ENCODE measurements around the gene KLRK1.
"Not testable (repeated sequence)": the region's sequence is repeated elsewhere in the genome, so short reads cannot be mapped to it uniquely, and the experiment has no call there.

The KLRK1 gene

GRCh38 chr12:10339053-10339840, 50.6 kb downstream of the KLRK1 start:
- Histone ChIP-seq H3K9me3 (ENCODE audit: control insufficient read depth, insufficient read depth, low read depth, low read length) (no peaks in the 10 kb centered on the region), H3K4me1 (ENCODE audit: control insufficient read depth, insufficient read depth, low read length) (no peaks in the 10 kb centered on the region), H3K4me3 (ENCODE audit: low read depth, low read length) (no peak overlapping the region), H3K27ac (ENCODE audit: extremely low read depth, low read depth, low read length) (no peak overlapping the region), H3K36me3 (ENCODE audit: control insufficient read depth in 2 of 2, insufficient read depth in 1 of 2, low read length in 2 of 2) (no peaks in the 10 kb centered on the region)
- ChIA-PET POLR2A (interaction anchor here (0.7 kb wide), 1 partner anchor 173 kb away, joined by 4 read pairs; no protein-coding TSS in a partner anchor), CTCF (interaction anchor here (0.6 to 2.1 kb wide), 2 partner anchors 8 to 222 kb away, joined by 3 to 10 read pairs; no protein-coding TSS in a partner anchor)
- no peak for TF ChIP-seq ZNF707 (tag by site-specific recombination; IDR thresholded peaks at IDR 0.05)

- POLR2A ChIA-PET, result interaction anchor here (0.7 kb wide), 1 partner anchor 174 kb away, joined by 4 read pairs; no protein-coding TSS in a partner anchor
- CTCF ChIA-PET; H3K36me3 ChIP-seq (ENCODE audit: control insufficient read depth in 2 of 2, insufficient read depth in 1 of 2, low read length in 2 of 2); H3K4me3 ChIP-seq (ENCODE audit: low read depth, low read length); H3K4me1 ChIP-seq (ENCODE audit: control insufficient read depth, insufficient read depth, low read length); H3K9me3 ChIP-seq (ENCODE audit: control insufficient read depth, insufficient read depth, low read depth, low read length); H3K27ac ChIP-seq (ENCODE audit: extremely low read depth, low read depth, low read length): not testable (repeated sequence)
These were observed 51.4 kb downstream of the KLRK1 start for GRCh38 chr12:10338470-10338869.

- CTCF ChIA-PET, result interaction anchor here (0.6 kb wide), 1 partner anchor 75 kb away, joined by 4 read pairs; no protein-coding TSS in a partner anchor
- H3K4me3 ChIP-seq (ENCODE audit: low read depth, low read length); H3K27ac ChIP-seq (ENCODE audit: extremely low read depth, low read depth, low read length); POLR2A ChIA-PET; H3K9me3 ChIP-seq (ENCODE audit: control insufficient read depth, insufficient read depth, low read depth, low read length); H3K4me1 ChIP-seq (ENCODE audit: control insufficient read depth, insufficient read depth, low read length); H3K36me3 ChIP-seq (ENCODE audit: control insufficient read depth in 2 of 2, insufficient read depth in 1 of 2, low read length in 2 of 2): not testable (repeated sequence)
These were observed 53.6 kb downstream of the KLRK1 start for GRCh38 chr12:10336196-10336595.

GRCh38 chr12:10331642-10332239, 58.1 kb downstream of the KLRK1 start:
- H3K4me1 ChIP-seq (ENCODE audit: control insufficient read depth, insufficient read depth, low read length), result no peaks in the 10 kb centered on the region
- ChIA-PET POLR2A (no interaction called here), CTCF (interaction anchor here (0.6 to 2.9 kb wide), 8 partner anchors 9 to 231 kb away, joined by 3 to 13 read pairs (median 6); no protein-coding TSS in a partner anchor)
- no peak overlapping the region for H3K27ac ChIP-seq (ENCODE audit: extremely low read depth, low read depth, low read length)
- no peaks in the 10 kb centered on the region for H3K36me3 ChIP-seq (ENCODE audit: control insufficient read depth in 2 of 2, insufficient read depth in 1 of 2, low read length in 2 of 2)
- no peak for TF ChIP-seq ZNF133 (tag by site-specific recombination; IDR thresholded peaks at IDR 0.05)
- TF ChIP-seq ZNF692 (tag by site-specific recombination; IDR thresholded peaks at IDR 0.05), result 0 out of 2 replicates have a peak, but pooled peaks have one; percentile 16
- TF ChIP-seq PRDM6 (tag by site-specific recombination; IDR thresholded peaks at IDR 0.05), result peak; percentile 61
- TF ChIP-seq ZNF335 (tag by site-specific recombination; conservative IDR thresholded peaks at IDR 0.05), result 0 out of 2 replicates have a peak, but pooled peaks have one; percentile 22
- TF ChIP-seq ZNF362 (tag by site-specific recombination; IDR thresholded peaks at IDR 0.05), result peak; percentile 61
- no peak for TF ChIP-seq OVOL3 (tag by site-specific recombination; IDR thresholded peaks at IDR 0.05)
- peak; percentile 98 for TF ChIP-seq ZNF654 (tag by site-specific recombination; IDR thresholded peaks at IDR 0.05; ENCODE audit: low read depth)
- TF ChIP-seq ZNF830 (tag by site-specific recombination; IDR thresholded peaks at IDR 0.05; ENCODE audit: low read depth), result no peak
- TF ChIP-seq CTCF (tag by site-specific recombination; IDR thresholded peaks at IDR 0.05), result peak; percentile 95
- TF ChIP-seq ZSCAN5A (tag by site-specific recombination; IDR thresholded peaks at IDR 0.05), result no peak
- H3K4me3 ChIP-seq (ENCODE audit: low read depth, low read length), result no peak overlapping the region
- H3K9me3 ChIP-seq (ENCODE audit: control insufficient read depth, insufficient read depth, low read depth, low read length), result no peaks in the 10 kb centered on the region

- H3K4me1 ChIP-seq (ENCODE audit: control insufficient read depth, insufficient read depth, low read length); H3K36me3 ChIP-seq (ENCODE audit: control insufficient read depth in 2 of 2, insufficient read depth in 1 of 2, low read length in 2 of 2); POLR2A ChIA-PET; H3K4me3 ChIP-seq (ENCODE audit: low read depth, low read length); H3K27ac ChIP-seq (ENCODE audit: extremely low read depth, low read depth, low read length); H3K9me3 ChIP-seq (ENCODE audit: control insufficient read depth, insufficient read depth, low read depth, low read length): not testable (repeated sequence)
- CTCF ChIA-PET, result interaction anchor here (1.8 kb wide), 1 partner anchor 93 kb away, joined by 6 read pairs; no protein-coding TSS in a partner anchor
These were observed 61.1 kb downstream of the KLRK1 start for GRCh38 chr12:10328691-10329090.

Data from HEK293 (cell line).